DOHH2 (cell line): ENCODE results near the gene ELP4.

Experiments used
- EZH2phosphoT487 ChIP-seq: fragments of 200-600 bp; sonication (generic); IDR thresholded peaks from 2 replicates; pipeline ENCODE4 v1.6.1; 2017; ENCODE audit warnings: borderline replicate concordance, mild to moderate bottlenecking, antibody characterized with exemption, low read length, moderate library complexity, mixed read lengths
- TF ChIP-seq, protein P1 (sequence below): fragments of 200-600 bp; sonication (generic); IDR thresholded peaks from one replicate; pipeline ENCODE4 v1.5.1; 2014; ENCODE audit warnings: antibody characterized with exemption, mild to moderate bottlenecking, low read depth, low read length; ENCODE audit not compliant: poor library complexity, severe bottlenecking

DNA sequence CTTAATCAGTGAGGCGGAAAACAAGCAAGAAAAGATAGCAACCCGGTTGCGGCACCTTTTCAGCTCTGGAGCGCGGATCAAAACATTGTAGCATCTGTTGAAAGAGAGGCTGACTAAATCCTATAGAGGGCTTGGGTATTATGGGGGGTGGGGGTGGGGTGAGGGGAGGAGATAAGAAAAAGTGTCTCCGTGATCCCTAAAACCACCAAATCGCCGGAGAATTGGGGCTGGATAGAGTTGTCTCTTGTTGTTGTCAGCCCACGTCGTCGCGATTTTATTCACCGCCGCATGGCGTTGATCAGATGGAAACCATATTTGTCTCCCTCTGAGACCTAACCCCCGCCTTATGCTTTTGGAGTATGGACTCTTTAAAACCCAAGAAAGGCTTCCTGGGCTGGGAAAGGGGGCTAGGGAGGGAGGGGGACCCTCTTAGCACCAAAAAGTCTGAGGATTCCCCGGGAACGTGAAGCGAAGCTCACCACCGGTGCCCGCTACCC, 288.5 kb downstream of the ELP4 start:
- TF ChIP-seq, protein P1, sequence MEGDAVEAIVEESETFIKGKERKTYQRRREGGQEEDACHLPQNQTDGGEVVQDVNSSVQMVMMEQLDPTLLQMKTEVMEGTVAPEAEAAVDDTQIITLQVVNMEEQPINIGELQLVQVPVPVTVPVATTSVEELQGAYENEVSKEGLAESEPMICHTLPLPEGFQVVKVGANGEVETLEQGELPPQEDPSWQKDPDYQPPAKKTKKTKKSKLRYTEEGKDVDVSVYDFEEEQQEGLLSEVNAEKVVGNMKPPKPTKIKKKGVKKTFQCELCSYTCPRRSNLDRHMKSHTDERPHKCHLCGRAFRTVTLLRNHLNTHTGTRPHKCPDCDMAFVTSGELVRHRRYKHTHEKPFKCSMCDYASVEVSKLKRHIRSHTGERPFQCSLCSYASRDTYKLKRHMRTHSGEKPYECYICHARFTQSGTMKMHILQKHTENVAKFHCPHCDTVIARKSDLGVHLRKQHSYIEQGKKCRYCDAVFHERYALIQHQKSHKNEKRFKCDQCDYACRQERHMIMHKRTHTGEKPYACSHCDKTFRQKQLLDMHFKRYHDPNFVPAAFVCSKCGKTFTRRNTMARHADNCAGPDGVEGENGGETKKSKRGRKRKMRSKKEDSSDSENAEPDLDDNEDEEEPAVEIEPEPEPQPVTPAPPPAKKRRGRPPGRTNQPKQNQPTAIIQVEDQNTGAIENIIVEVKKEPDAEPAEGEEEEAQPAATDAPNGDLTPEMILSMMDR: no peak
- TF ChIP-seq EZH2phosphoT487: no peak
